Measurements from ENCODE around the gene TFAP2D.

GRCh38 chr6:50785921-50786320, 72.6 kb downstream of the TFAP2D start:
- no peak for TF ChIP-seq POLR2A (IDR thresholded peaks at IDR 0.05)
- TF ChIP-seq, protein P1, sequence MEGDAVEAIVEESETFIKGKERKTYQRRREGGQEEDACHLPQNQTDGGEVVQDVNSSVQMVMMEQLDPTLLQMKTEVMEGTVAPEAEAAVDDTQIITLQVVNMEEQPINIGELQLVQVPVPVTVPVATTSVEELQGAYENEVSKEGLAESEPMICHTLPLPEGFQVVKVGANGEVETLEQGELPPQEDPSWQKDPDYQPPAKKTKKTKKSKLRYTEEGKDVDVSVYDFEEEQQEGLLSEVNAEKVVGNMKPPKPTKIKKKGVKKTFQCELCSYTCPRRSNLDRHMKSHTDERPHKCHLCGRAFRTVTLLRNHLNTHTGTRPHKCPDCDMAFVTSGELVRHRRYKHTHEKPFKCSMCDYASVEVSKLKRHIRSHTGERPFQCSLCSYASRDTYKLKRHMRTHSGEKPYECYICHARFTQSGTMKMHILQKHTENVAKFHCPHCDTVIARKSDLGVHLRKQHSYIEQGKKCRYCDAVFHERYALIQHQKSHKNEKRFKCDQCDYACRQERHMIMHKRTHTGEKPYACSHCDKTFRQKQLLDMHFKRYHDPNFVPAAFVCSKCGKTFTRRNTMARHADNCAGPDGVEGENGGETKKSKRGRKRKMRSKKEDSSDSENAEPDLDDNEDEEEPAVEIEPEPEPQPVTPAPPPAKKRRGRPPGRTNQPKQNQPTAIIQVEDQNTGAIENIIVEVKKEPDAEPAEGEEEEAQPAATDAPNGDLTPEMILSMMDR (IDR thresholded peaks at IDR 0.05) = no peak

Measured in adrenal gland (tissue), 5 donors.